C4-2B (cell line): ENCODE results near the gene ARL2BP.

ENCODE experiments used
- CTCF ChIP-seq: fragments of 450-650 bp; conservative IDR thresholded peaks from 2 replicates; pipeline ENCODE4 v1.5.1; 2017; ENCODE audit warnings: mild to moderate bottlenecking
- ZFX ChIP-seq: fragments of 450-650 bp; IDR thresholded peaks from 2 replicates; pipeline ENCODE4 v1.6.1; 2017

- TF ChIP-seq CTCF (no peak), ZFX (no peak)
Measured at GRCh38 chr16:57223057-57223456, 22.0 kb upstream of the ARL2BP start.
